AG09309 (cell line): ENCODE measurements around the gene PFDN4.

Experiments used
- DNase-seq: peaks from one replicate; pipeline ENCODE4 v3.0.0-alpha.2; 2010; ENCODE audit warnings: low read depth
- H3K4me3 ChIP-seq: 2 replicates; pipeline ENCODE4 v1.5.1; 2011; ENCODE audit warnings: mild to moderate bottlenecking, low read depth, low read length, moderate library complexity; ENCODE audit not compliant: control insufficient read depth
- CTCF ChIP-seq: IDR thresholded peaks from 2 replicates; pipeline ENCODE4 v1.5.1; 2011; ENCODE audit warnings: mild to moderate bottlenecking, low read depth, low read length, inconsistent platforms; ENCODE audit not compliant: insufficient read depth, control insufficient read depth; ENCODE audit errors: missing control alignments

The PFDN4 gene

GRCh38 chr20:54217762-54218161 lies 9.9 kb downstream of the PFDN4 start:
- DNase-seq = no peak
- no peak for TF ChIP-seq CTCF
- H3K4me3 ChIP-seq = no peak overlapping the region

GRCh38 chr20:54218470-54218869 lies 10.6 kb downstream of the PFDN4 start:
- TF ChIP-seq CTCF = no peak
- H3K4me3 ChIP-seq = no peak overlapping the region
- no peak for DNase-seq

- no peak for DNase-seq
- TF ChIP-seq CTCF = peak; percentile 54
- H3K4me3 ChIP-seq = no peak overlapping the region
These were observed 12.0 kb downstream of the PFDN4 start for GRCh38 chr20:54219751-54220426.

- no peak overlapping the region for H3K4me3 ChIP-seq
These were observed 12.8 kb downstream of the PFDN4 start for GRCh38 chr20:54220722-54221121.

GRCh38 chr20:54221353-54221752 lies 13.5 kb downstream of the PFDN4 start:
- DNase-seq = no peak
- H3K4me3 ChIP-seq = no peak overlapping the region
- no peak for TF ChIP-seq CTCF

More at GRCh38 chr20:54220722-54221121, 12.8 kb downstream of the PFDN4 start:
- TF ChIP-seq CTCF = no peak
- no peak for DNase-seq

- DNase-seq = no peak
- no peak overlapping the region for H3K4me3 ChIP-seq
- no peak for TF ChIP-seq CTCF
These were observed 14.4 kb downstream of the PFDN4 start for GRCh38 chr20:54221996-54222890.
